HCT116 (cell line): ENCODE results near the gene ELF2. TPM values are rescaled to one million over a fixed set of nuclear protein-coding genes. Genes with fewer than 3 reads are reported as not detected.

ENCODE experiments used
- ATAC-seq: fragments of 200-7000 bp; cut with Tn5 transposase; 2 replicates; pipeline ENCODE4 v1.9.1; 2020; ENCODE audit warnings: mild to moderate bottlenecking, moderate library complexity
- BruUV-seq: library from RNA; stranded (reverse); fragments of 400-500 nt; replicated peaks from 2 replicates; lab custom pipeline; 2021; lab: Mats Ljungman, UMichigan
- CTCF ChIA-PET: fragments of 300-600 bp; sonication (Branson Sonifier 250); formaldehyde crosslinking; loops from one replicate; lab custom pipeline; 2021; ENCODE audit warnings: antibody characterized with exemption; lab: Charles Lee
- POLR2A ChIA-PET: fragments of 300-600, 350-600 bp; sonication (Branson Sonifier 250); formaldehyde crosslinking; loops from one replicate; lab custom pipeline; 2021; ENCODE audit warnings: antibody characterized with exemption; lab: Charles Lee
- RAD21 ChIA-PET, 2 experiments: fragments of 300-600 bp; sonication (Branson Sonifier 250); formaldehyde crosslinking; loops; one replicate each; lab custom pipeline; 2023; ENCODE audit warnings: low total read pairs in 2 of 2; ENCODE audit not compliant: uncharacterized antibody in 2 of 2, unreplicated experiment in 2 of 2, low non-redundant PET in 1 of 2; lab: Charles Lee
- DNase-seq: peaks from one replicate; pipeline ENCODE4 v3.0.0-alpha.2; 2010; ENCODE audit warnings: low read depth, low spot score
- H2AFZ ChIP-seq: fragments of 200-600 bp; shearing (Covaris generic), sonication (generic); 2 replicates; pipeline ENCODE4 v1.6.1; 2017; ENCODE audit warnings: low read depth, mixed run types, mixed read lengths, antibody characterized with exemption, low read length; ENCODE audit not compliant: poor library complexity, severe bottlenecking
- H3K27ac ChIP-seq: 2 replicates; pipeline ENCODE4 v1.5.1; 2012; ENCODE audit warnings: low read depth, low read length
- H3K27me3 ChIP-seq: fragments of 200-600 bp; sonication (generic); 2 replicates; pipeline ENCODE4 v1.6.1; 2016; ENCODE audit warnings: mixed run types, low read length, mixed read lengths; ENCODE audit not compliant: insufficient read depth
- H3K36me3 ChIP-seq, 2 experiments: fragments of 200-500 bp in 1 of 2; fragments of 200-600 bp in 1 of 2; sonication (Bioruptor generic) in 1 of 2; sonication (generic) in 1 of 2; 2 replicates each; pipeline versions ENCODE4 v1.5.1 to v1.6.1; 2014 to 2016; ENCODE audit warnings: low read length in 2 of 2, inconsistent platforms in 1 of 2, mixed read lengths in 1 of 2, mixed run types in 1 of 2; ENCODE audit not compliant: insufficient read depth in 2 of 2, control insufficient read depth in 1 of 2
- H3K4me1 ChIP-seq, 2 experiments: fragments of 200-600 bp in 1 of 2; sonication (generic) in 1 of 2; 2 replicates each; pipeline versions ENCODE4 v1.5.1 to v1.6.1; 2012 to 2017; ENCODE audit warnings: low read length in 2 of 2, inconsistent platforms in 1 of 2, mild to moderate bottlenecking in 1 of 2, mixed read lengths in 1 of 2, mixed run types in 1 of 2, moderate library complexity in 1 of 2; ENCODE audit not compliant: insufficient read depth in 2 of 2, control insufficient read depth in 1 of 2
- H3K4me2 ChIP-seq: fragments of 200-600 bp; sonication (generic); 2 replicates; pipeline ENCODE4 v1.6.1; 2017; ENCODE audit warnings: mixed run types, low read length, mixed read lengths
- H3K4me3 ChIP-seq, 2 experiments: fragments of 200-600 bp in 1 of 2; sonication (generic) in 1 of 2; replicated peaks in 1 of 2; 2 replicates each; pipeline ENCODE4 v1.5.1; 2011 to 2016; ENCODE audit warnings: low read length in 2 of 2, control low read depth in 1 of 2, low read depth in 1 of 2, mild to moderate bottlenecking in 1 of 2, mixed read lengths in 1 of 2, mixed run types in 1 of 2
- H3K79me2 ChIP-seq: fragments of 200-600 bp; sonication (generic); 2 replicates; pipeline ENCODE4 v1.6.1; 2017; ENCODE audit warnings: mild to moderate bottlenecking, mixed run types, low read length, moderate library complexity, mixed read lengths; ENCODE audit not compliant: insufficient read depth
- H3K9ac ChIP-seq: fragments of 200-600 bp; sonication (generic); 2 replicates; pipeline ENCODE4 v1.6.1; 2016; ENCODE audit warnings: low read length, mixed read lengths
- H3K9me2 ChIP-seq: fragments of 200-600 bp; sonication (generic), shearing (Covaris generic); 2 replicates; pipeline ENCODE4 v1.6.1; 2017; ENCODE audit warnings: mixed run types, mild to moderate bottlenecking, moderate library complexity; ENCODE audit not compliant: insufficient read depth
- H3K9me3 ChIP-seq, 2 experiments: fragments of 200-500 bp in 1 of 2; fragments of 200-600 bp in 1 of 2; sonication (Bioruptor generic) in 1 of 2; sonication (generic) in 1 of 2; 2 replicates each; pipeline ENCODE4 v1.6.1; 2014 to 2017; ENCODE audit warnings: low read length in 2 of 2, mixed read lengths in 2 of 2, inconsistent platforms in 1 of 2, low read depth in 1 of 2, mild to moderate bottlenecking in 1 of 2, mixed run types in 1 of 2, moderate library complexity in 1 of 2; ENCODE audit not compliant: control insufficient read depth in 1 of 2, insufficient read depth in 1 of 2
- H4K20me1 ChIP-seq: fragments of 200-600 bp; sonication (generic), shearing (Covaris generic); 2 replicates; pipeline ENCODE4 v1.6.1; 2017; ENCODE audit warnings: mixed run types, mild to moderate bottlenecking, moderate library complexity; ENCODE audit not compliant: insufficient read depth
- CBX3 ChIP-seq: IDR thresholded peaks from 2 replicates; pipeline ENCODE4 v1.6.1; 2012; ENCODE audit warnings: low read depth
- CEBPB ChIP-seq: IDR thresholded peaks from 2 replicates; pipeline ENCODE4 v1.6.1; 2012; ENCODE audit warnings: low read depth
- EGR1 ChIP-seq: IDR thresholded peaks from 2 replicates; pipeline ENCODE4 v1.6.1; 2012; ENCODE audit warnings: low read depth
- ELF1 ChIP-seq: IDR thresholded peaks from 2 replicates; pipeline ENCODE4 v1.6.1; 2012; ENCODE audit warnings: low read depth, borderline replicate concordance
- JUND ChIP-seq: IDR thresholded peaks from 2 replicates; pipeline ENCODE4 v1.6.1; 2012
- POLR2A ChIP-seq: IDR thresholded peaks from 2 replicates; pipeline ENCODE4 v1.7.0; 2011; ENCODE audit warnings: borderline replicate concordance; ENCODE audit not compliant: insufficient read depth, insufficient read length; ENCODE audit errors: extremely low read depth
- POLR2AphosphoS5 ChIP-seq: IDR thresholded peaks from 2 replicates; pipeline ENCODE4 v1.6.1; 2011; ENCODE audit warnings: mild to moderate bottlenecking, low read depth, low read length, moderate library complexity
- RAD21 ChIP-seq: IDR thresholded peaks from 2 replicates; pipeline ENCODE4 v1.6.1; 2012; ENCODE audit warnings: low read depth, mild to moderate bottlenecking
- SIN3A ChIP-seq: IDR thresholded peaks from 2 replicates; pipeline ENCODE4 v1.6.1; 2012; ENCODE audit warnings: low read depth
- TCF7L2 ChIP-seq: IDR thresholded peaks from 2 replicates; pipeline ENCODE4 v1.7.0; 2011; ENCODE audit warnings: borderline replicate concordance, inconsistent platforms; ENCODE audit not compliant: insufficient read depth, insufficient read length; ENCODE audit errors: extremely low read depth
- ZNF274 ChIP-seq: fragments of 200-500 bp; sonication (Bioruptor generic); IDR thresholded peaks from 2 replicates; pipeline ENCODE4 v1.6.1; 2014; ENCODE audit warnings: mild to moderate bottlenecking, low read depth, low read length, inconsistent platforms
- intact Hi-C: fragments of 100-400 bp; cut with micrococcal nuclease; formaldehyde crosslinking; loops from 2 replicates; pipeline ENCODE4 v1.10.0; 2022
- total RNA-seq: library from RNA; stranded (reverse); gene quantifications from one replicate; pipeline ENCODE4 v1.2.1, GENCODE V29; 2021; ENCODE audit not compliant: unreplicated experiment
- TF ChIP-seq, protein P1 (sequence below): IDR thresholded peaks from 2 replicates; pipeline ENCODE4 v1.6.1; 2012
- TF ChIP-seq, protein P2 (sequence below), 3 experiments: fragments of 200-600 bp in 1 of 3; sonication (generic) in 1 of 3; IDR thresholded peaks in 2 of 3; conservative IDR thresholded peaks in 1 of 3; 2 replicates each; pipeline ENCODE4 v1.5.1; 2012 to 2017; ENCODE audit warnings: low read depth in 2 of 3, low read length in 2 of 3, antibody characterized with exemption in 1 of 3, borderline replicate concordance in 1 of 3, control low read depth in 1 of 3, mild to moderate bottlenecking in 1 of 3, mixed read lengths in 1 of 3, mixed run types in 1 of 3, moderate library complexity in 1 of 3; ENCODE audit not compliant: insufficient read depth in 1 of 3
- TF ChIP-seq, protein P3 (sequence below): IDR thresholded peaks from 2 replicates; pipeline ENCODE4 v1.6.1; 2011; ENCODE audit warnings: mild to moderate bottlenecking, low read length, moderate library complexity; ENCODE audit not compliant: insufficient replicate concordance; ENCODE audit errors: extremely low read depth
- TF ChIP-seq, protein P4 (sequence below): IDR thresholded peaks from 2 replicates; pipeline ENCODE4 v1.6.1; 2012; ENCODE audit warnings: low read depth

The ELF2 gene
- total RNA-seq, 1 experiment from 2014 or later, result 28.2 TPM

DNA sequence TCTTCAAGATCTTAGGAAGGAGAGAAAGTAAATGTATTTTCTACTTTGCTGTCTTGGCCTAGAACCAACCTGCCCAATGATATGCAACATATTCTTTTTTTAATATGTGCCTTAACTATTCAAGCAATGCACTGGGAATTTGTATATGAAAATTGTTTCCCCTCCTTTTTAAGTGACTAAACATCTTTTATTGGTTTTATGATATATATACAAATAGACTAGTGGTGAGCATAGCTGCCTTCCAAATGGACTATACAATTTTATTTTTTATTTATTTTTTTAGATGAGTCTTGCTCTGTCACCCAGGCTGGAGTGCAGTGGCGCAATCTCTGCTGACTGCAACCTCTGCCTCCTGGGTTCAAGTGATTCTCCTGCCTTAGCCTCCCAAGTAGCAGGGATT lies 151.2 kb downstream of the ELF2 start:
- Histone ChIP-seq H3K9me3 (no peaks in the 10 kb centered on the region), H2AFZ (no peak overlapping the region), H3K79me2 (peaks cover 97% of the 10 kb centered on the region), H4K20me1 (peaks cover 18% of the 10 kb centered on the region; the same call in 1 of the 2 replicates), H3K27ac (no peak overlapping the region), H3K9ac (no peak overlapping the region), H3K36me3 (peaks cover 0 to 3% of the 10 kb centered on the region in 2 experiments; a peak in 1 of 4 replicates), H3K9me2 (no peaks in the 10 kb centered on the region), H3K4me2 (no peak overlapping the region), H3K27me3 (no peaks in the 10 kb centered on the region), H3K4me3 (no peak overlapping the region), H3K4me1 (peaks cover 0 to 11% of the 10 kb centered on the region in 2 experiments; a peak in 1 of 4 replicates)
- intact Hi-C loops, result no loop called here
- CTCF ChIA-PET, result no interaction called here
- ATAC-seq (no peak), DNase-seq (no peak)
- POLR2A ChIA-PET, result no interaction called here
- no TSS peak for BruUV-seq
- TF ChIP-seq CEBPB, result no peak
- TF ChIP-seq ZNF274, result no peak
- TF ChIP-seq CBX3, result no peak
- no peak for TF ChIP-seq RAD21
- TF ChIP-seq, protein P1, sequence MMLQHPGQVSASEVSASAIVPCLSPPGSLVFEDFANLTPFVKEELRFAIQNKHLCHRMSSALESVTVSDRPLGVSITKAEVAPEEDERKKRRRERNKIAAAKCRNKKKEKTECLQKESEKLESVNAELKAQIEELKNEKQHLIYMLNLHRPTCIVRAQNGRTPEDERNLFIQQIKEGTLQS, result no peak
- TF ChIP-seq, protein P2, sequence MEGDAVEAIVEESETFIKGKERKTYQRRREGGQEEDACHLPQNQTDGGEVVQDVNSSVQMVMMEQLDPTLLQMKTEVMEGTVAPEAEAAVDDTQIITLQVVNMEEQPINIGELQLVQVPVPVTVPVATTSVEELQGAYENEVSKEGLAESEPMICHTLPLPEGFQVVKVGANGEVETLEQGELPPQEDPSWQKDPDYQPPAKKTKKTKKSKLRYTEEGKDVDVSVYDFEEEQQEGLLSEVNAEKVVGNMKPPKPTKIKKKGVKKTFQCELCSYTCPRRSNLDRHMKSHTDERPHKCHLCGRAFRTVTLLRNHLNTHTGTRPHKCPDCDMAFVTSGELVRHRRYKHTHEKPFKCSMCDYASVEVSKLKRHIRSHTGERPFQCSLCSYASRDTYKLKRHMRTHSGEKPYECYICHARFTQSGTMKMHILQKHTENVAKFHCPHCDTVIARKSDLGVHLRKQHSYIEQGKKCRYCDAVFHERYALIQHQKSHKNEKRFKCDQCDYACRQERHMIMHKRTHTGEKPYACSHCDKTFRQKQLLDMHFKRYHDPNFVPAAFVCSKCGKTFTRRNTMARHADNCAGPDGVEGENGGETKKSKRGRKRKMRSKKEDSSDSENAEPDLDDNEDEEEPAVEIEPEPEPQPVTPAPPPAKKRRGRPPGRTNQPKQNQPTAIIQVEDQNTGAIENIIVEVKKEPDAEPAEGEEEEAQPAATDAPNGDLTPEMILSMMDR (IDR thresholded peaks at IDR 0.05 in 2 of 3, conservative IDR thresholded peaks at IDR 0.05 in 1 of 3; ENCODE audit: borderline replicate concordance in 1 of 3, insufficient read depth in 1 of 3, low read depth in 2 of 3, low read length in 2 of 3), result no peak
- no peak for TF ChIP-seq TCF7L2
- TF ChIP-seq, protein P3, sequence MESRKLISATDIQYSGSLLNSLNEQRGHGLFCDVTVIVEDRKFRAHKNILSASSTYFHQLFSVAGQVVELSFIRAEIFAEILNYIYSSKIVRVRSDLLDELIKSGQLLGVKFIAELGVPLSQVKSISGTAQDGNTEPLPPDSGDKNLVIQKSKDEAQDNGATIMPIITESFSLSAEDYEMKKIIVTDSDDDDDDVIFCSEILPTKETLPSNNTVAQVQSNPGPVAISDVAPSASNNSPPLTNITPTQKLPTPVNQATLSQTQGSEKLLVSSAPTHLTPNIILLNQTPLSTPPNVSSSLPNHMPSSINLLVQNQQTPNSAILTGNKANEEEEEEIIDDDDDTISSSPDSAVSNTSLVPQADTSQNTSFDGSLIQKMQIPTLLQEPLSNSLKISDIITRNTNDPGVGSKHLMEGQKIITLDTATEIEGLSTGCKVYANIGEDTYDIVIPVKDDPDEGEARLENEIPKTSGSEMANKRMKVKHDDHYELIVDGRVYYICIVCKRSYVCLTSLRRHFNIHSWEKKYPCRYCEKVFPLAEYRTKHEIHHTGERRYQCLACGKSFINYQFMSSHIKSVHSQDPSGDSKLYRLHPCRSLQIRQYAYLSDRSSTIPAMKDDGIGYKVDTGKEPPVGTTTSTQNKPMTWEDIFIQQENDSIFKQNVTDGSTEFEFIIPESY, result no peak
- no peak for TF ChIP-seq POLR2AphosphoS5
- TF ChIP-seq EGR1, result no peak
- TF ChIP-seq ELF1, result no peak
- TF ChIP-seq POLR2A, result no peak
- TF ChIP-seq JUND, result no peak
- no peak for TF ChIP-seq SIN3A
- TF ChIP-seq, protein P4, sequence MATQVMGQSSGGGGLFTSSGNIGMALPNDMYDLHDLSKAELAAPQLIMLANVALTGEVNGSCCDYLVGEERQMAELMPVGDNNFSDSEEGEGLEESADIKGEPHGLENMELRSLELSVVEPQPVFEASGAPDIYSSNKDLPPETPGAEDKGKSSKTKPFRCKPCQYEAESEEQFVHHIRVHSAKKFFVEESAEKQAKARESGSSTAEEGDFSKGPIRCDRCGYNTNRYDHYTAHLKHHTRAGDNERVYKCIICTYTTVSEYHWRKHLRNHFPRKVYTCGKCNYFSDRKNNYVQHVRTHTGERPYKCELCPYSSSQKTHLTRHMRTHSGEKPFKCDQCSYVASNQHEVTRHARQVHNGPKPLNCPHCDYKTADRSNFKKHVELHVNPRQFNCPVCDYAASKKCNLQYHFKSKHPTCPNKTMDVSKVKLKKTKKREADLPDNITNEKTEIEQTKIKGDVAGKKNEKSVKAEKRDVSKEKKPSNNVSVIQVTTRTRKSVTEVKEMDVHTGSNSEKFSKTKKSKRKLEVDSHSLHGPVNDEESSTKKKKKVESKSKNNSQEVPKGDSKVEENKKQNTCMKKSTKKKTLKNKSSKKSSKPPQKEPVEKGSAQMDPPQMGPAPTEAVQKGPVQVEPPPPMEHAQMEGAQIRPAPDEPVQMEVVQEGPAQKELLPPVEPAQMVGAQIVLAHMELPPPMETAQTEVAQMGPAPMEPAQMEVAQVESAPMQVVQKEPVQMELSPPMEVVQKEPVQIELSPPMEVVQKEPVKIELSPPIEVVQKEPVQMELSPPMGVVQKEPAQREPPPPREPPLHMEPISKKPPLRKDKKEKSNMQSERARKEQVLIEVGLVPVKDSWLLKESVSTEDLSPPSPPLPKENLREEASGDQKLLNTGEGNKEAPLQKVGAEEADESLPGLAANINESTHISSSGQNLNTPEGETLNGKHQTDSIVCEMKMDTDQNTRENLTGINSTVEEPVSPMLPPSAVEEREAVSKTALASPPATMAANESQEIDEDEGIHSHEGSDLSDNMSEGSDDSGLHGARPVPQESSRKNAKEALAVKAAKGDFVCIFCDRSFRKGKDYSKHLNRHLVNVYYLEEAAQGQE, result no peak
- RAD21 ChIA-PET, result no interaction called here
